Cardiac muscle cell (in vitro differentiated cells and primary cell): Measurements from ENCODE around the gene DLK1. TPM values are rescaled to one million over a fixed set of nuclear protein-coding genes. Genes with fewer than 3 reads are reported as not detected.

Source experiments
- DNase-seq, 2 donors: peaks; one replicate each; pipeline versions ENCODE4 v3.0.0 to v3.0.0-alpha.2; 2010 to 2017; ENCODE audit warnings: low read depth in 1 of 2, low spot score in 1 of 2
- H3K27ac ChIP-seq: fragments of 200-600 bp; sonication (generic); 2 replicates; pipeline ENCODE4 v1.5.1; 2016
- H3K27me3 ChIP-seq: fragments of 200-600 bp; sonication (generic); 2 replicates; pipeline ENCODE4 v1.6.0; 2016; ENCODE audit warnings: control low read depth
- H3K36me3 ChIP-seq: fragments of 200-600 bp; sonication (generic); 2 replicates; pipeline ENCODE4 v1.5.1; 2016; ENCODE audit warnings: control low read depth
- H3K4me1 ChIP-seq: fragments of 200-600 bp; sonication (generic); 2 replicates; pipeline ENCODE4 v1.8.1; 2017; ENCODE audit warnings: low read depth, mild to moderate bottlenecking, mixed run types
- H3K4me3 ChIP-seq: fragments of 200-600 bp; sonication (generic); 2 replicates; pipeline ENCODE4 v1.5.1; 2016; ENCODE audit warnings: mild to moderate bottlenecking
- H3K9me3 ChIP-seq: fragments of 200-600 bp; sonication (generic); 2 replicates; pipeline ENCODE4 v1.5.1; 2017; ENCODE audit warnings: low read depth, mild to moderate bottlenecking, control low read depth
- polyA plus RNA-seq: library from polyadenylated mRNA; unstranded; fragments of >200 nt; fragmentation: Nextera tagmentation; extraction: Ambion mirVana; gene quantifications from 2 replicates; pipeline ENCODE4 v1.2.1, GENCODE V29; 2016
- total RNA-seq: library from RNA; depleted of rRNA; stranded (reverse); fragments of >200 nt; gene quantifications from 2 replicates; pipeline ENCODE4 v1.2.3, GENCODE V29; 2016
- TF ChIP-seq, protein P1 (sequence below): IDR thresholded peaks from 2 replicates; pipeline ENCODE4 v1.5.1; 2012; ENCODE audit warnings: low read depth, mild to moderate bottlenecking, low read length

Gene DLK1
- total and polyA plus RNA-seq, 2 experiments from 2014 or later = 24.0 to 64.1 TPM

DNA sequence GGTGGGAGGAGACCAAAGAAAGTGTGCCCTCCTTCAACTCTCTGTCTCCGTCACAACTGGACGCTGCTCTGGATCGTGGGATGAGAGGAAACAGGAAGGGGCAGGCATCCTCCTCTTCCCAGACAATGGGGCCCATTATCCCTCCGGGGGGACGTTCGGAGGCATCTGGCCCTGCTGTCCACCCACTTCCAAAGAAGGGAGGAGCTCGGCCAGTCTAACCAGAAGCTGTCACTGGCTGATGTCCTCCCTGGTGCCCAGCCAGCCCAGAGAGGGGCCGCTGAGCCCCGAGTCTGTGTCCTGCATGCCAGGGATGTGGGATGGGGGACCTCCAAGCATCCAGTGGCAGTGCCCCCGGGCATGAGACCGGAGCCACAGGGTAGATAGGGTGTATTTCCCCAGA is 59.4 kb downstream of the DLK1 start:
- Histone ChIP-seq H3K4me1 (peaks cover 4% of the 10 kb centered on the region), H3K36me3 (no peaks in the 10 kb centered on the region), H3K9me3 (no peaks in the 10 kb centered on the region), H3K27ac (no peak overlapping the region), H3K4me3 (no peak overlapping the region), H3K27me3 (no peaks in the 10 kb centered on the region)
- DNase-seq = peak in 1 of 2 donors; percentile 75
- TF ChIP-seq, protein P1, sequence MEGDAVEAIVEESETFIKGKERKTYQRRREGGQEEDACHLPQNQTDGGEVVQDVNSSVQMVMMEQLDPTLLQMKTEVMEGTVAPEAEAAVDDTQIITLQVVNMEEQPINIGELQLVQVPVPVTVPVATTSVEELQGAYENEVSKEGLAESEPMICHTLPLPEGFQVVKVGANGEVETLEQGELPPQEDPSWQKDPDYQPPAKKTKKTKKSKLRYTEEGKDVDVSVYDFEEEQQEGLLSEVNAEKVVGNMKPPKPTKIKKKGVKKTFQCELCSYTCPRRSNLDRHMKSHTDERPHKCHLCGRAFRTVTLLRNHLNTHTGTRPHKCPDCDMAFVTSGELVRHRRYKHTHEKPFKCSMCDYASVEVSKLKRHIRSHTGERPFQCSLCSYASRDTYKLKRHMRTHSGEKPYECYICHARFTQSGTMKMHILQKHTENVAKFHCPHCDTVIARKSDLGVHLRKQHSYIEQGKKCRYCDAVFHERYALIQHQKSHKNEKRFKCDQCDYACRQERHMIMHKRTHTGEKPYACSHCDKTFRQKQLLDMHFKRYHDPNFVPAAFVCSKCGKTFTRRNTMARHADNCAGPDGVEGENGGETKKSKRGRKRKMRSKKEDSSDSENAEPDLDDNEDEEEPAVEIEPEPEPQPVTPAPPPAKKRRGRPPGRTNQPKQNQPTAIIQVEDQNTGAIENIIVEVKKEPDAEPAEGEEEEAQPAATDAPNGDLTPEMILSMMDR = no peak

DNA sequence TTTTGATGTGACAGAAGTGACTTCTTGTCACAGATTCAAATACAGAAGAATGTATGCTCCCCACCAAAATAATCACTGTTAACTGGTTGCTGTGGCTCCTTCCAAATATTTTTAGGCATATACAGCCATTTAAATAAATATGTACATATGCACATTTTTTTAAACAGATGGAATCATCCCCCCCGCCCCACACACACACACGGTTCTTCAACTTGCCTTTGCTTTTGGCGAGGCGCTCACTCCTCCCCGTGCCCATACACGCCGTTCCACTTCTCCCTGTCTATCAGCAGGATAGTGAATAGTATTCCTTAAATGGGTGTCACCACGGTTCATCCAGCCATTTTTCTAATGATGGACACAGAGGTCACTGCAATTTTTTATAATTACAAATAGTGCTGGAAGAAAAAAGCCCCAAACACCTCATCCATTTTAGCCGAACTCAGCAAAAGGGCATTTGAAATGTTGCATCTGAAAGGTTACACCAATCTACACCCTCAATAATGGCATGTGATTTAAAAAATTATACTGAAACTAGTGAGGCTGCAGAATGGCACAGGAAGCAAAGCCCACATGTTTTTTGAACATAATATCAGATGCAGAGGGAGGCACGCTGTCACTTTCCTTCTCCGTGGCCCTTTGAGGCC is 60.0 kb downstream of the DLK1 start:
- peaks cover 4% of the 10 kb centered on the region for H3K4me1 ChIP-seq
- no peak overlapping the region for H3K4me3 ChIP-seq
- no peak overlapping the region for H3K27ac ChIP-seq

GRCh38 chr14:100787659-100788058 is 61.0 kb downstream of the DLK1 start:
- Histone ChIP-seq H3K9me3 (no peaks in the 10 kb centered on the region), H3K4me1 (peaks cover 4% of the 10 kb centered on the region), H3K27ac (no peak overlapping the region), H3K27me3 (no peaks in the 10 kb centered on the region), H3K36me3 (no peaks in the 10 kb centered on the region), H3K4me3 (no peak overlapping the region)
- DNase-seq = no peak
- TF ChIP-seq, protein P1 = no peak

More for the DNA sequence above, 60.0 kb downstream of the DLK1 start:
- no peak for DNase-seq
- TF ChIP-seq, protein P1 = no peak
- no peaks in the 10 kb centered on the region for H3K36me3 ChIP-seq
- H3K9me3 ChIP-seq = no peaks in the 10 kb centered on the region
- no peaks in the 10 kb centered on the region for H3K27me3 ChIP-seq

Other genes with a start within 250 kb of the DLK1 start
- 0.04 TPM in 1 of 2 replicates, not detected in the other for gene BEGAIN, start 139.5 kb upstream of the DLK1 start, total RNA-seq
- gene BEGAIN, start 139.5 kb upstream of the DLK1 start, polyA plus RNA-seq = not detected in 2 replicates
- gene MEG3, start 99.2 kb downstream of the DLK1 start, total RNA-seq = not detected in 2 replicates
- gene MEG3, start 99.2 kb downstream of the DLK1 start, polyA plus RNA-seq = not detected in 2 replicates
- gene RTL1, start 176.8 kb downstream of the DLK1 start, total RNA-seq = 0.04 and 0.15 TPM in 2 replicates
- 0.02 TPM in 1 of 2 replicates, not detected in the other for gene RTL1, start 176.8 kb downstream of the DLK1 start, polyA plus RNA-seq